ENCODE measurements around the gene GDF10.

Gene GDF10

DNA sequence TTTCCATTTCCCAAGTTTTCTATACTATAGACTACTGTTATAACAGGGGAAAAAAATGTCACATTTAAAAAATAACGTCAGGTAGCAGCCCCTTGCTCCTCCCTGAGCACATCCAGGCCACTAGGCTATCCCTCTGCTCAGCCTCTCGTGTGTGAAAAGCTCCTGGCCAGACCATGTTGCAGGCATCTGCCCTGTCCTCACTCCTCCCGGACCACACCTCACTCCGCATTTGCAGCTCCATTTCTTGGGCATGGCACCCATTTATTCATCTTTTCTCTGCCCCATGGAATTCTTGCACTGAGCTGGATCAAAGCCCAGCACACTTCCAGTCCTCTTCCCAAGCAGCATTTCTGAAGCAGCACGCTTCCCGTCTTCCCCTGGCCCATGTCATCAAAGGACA is 20.8 kb downstream of the GDF10 start:
- no peak for TF ChIP-seq ISL1 (CRISPR knock-in tag; IDR thresholded peaks at IDR 0.05)
- no peak for TF ChIP-seq GLIS3 (CRISPR knock-in tag; IDR thresholded peaks at IDR 0.05)
- TF ChIP-seq CSRNP3 (CRISPR knock-in tag; IDR thresholded peaks at IDR 0.05) = no peak
- TF ChIP-seq ESRRG (CRISPR knock-in tag; IDR thresholded peaks at IDR 0.05) = no peak
- TF ChIP-seq ZC3H10 (CRISPR knock-in tag; IDR thresholded peaks at IDR 0.05) = no peak
- TF ChIP-seq OSR1 (CRISPR knock-in tag; IDR thresholded peaks at IDR 0.05) = no peak
- no peak for TF ChIP-seq TOX (CRISPR knock-in tag; IDR thresholded peaks at IDR 0.05; ENCODE audit: borderline replicate concordance)
- no peak for TF ChIP-seq TCF4 (CRISPR knock-in tag; IDR thresholded peaks at IDR 0.05; ENCODE audit: borderline replicate concordance)
- TF ChIP-seq BACH2 (CRISPR knock-in tag; IDR thresholded peaks at IDR 0.05; ENCODE audit: borderline replicate concordance) = no peak
- TF ChIP-seq ZNF8 (CRISPR knock-in tag; IDR thresholded peaks at IDR 0.05) = no peak
- ATAC-seq = no peak

DNA sequence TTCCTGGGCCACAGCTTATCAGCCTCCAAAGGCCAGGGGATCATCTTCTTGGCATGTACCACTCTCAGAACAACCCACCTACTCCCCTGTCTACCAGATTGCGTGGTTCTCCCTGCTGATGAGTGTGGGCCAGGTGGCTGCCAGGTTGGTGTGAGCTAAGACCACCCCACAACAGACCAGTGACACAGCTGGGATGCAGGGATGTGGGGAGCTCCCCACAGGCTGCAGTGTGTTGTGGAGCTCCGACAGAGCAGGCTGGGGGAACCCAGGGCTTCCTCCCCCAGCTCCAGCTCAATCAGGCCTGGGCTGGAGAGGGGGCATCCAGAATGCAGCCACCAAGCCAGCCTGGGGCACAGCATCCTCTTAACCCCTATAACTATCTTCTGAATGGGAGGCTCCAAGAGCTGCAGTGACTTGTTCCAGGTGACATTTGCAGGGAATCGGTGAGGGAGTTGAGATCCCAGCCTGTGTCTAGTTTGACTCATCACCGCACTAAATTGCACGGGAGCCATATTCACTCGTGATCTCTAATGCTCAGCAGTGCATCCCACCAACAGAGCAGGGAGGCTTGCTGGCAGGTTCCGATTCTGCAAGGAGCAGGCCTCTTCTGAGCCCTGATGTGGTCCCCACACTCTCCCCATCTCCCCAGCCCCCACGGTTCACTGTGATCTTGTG is 21.7 kb downstream of the GDF10 start:
- TF ChIP-seq GLIS3 (CRISPR knock-in tag; IDR thresholded peaks at IDR 0.05) = no peak
- no peak for TF ChIP-seq ZNF565 (CRISPR knock-in tag; conservative IDR thresholded peaks at IDR 0.05; ENCODE audit: low read depth)
- no peak for TF ChIP-seq TOX (CRISPR knock-in tag; IDR thresholded peaks at IDR 0.05; ENCODE audit: borderline replicate concordance)
- no peak for TF ChIP-seq CSDC2 (CRISPR knock-in tag; IDR thresholded peaks at IDR 0.05)
- TF ChIP-seq ZFP3 (CRISPR knock-in tag; IDR thresholded peaks at IDR 0.05) = no peak
- TF ChIP-seq CSRNP3 (CRISPR knock-in tag; IDR thresholded peaks at IDR 0.05) = no peak
- TF ChIP-seq ZFP30 (CRISPR knock-in tag; IDR thresholded peaks at IDR 0.05) = no peak
- no peak for TF ChIP-seq SNAI2 (CRISPR knock-in tag; IDR thresholded peaks at IDR 0.05)
- no peak for TF ChIP-seq ARNTL (CRISPR knock-in tag; IDR thresholded peaks at IDR 0.05; ENCODE audit: borderline replicate concordance, low read depth)
- no peak for TF ChIP-seq RARB (CRISPR knock-in tag; IDR thresholded peaks at IDR 0.05)
- no peak for TF ChIP-seq BACH2 (CRISPR knock-in tag; IDR thresholded peaks at IDR 0.05; ENCODE audit: borderline replicate concordance)
- TF ChIP-seq TCF4 (CRISPR knock-in tag; IDR thresholded peaks at IDR 0.05; ENCODE audit: borderline replicate concordance) = no peak

GRCh38 chr10:47322300-47323061 is 22.5 kb downstream of the GDF10 start, which contains the start of gene GDF2:
TSS of gene GDF2 (plus strand) at chr10:47322454. CDS start at chr10:47322669, 215 bp downstream.
- no peak for ATAC-seq
- TF ChIP-seq, protein P1, sequence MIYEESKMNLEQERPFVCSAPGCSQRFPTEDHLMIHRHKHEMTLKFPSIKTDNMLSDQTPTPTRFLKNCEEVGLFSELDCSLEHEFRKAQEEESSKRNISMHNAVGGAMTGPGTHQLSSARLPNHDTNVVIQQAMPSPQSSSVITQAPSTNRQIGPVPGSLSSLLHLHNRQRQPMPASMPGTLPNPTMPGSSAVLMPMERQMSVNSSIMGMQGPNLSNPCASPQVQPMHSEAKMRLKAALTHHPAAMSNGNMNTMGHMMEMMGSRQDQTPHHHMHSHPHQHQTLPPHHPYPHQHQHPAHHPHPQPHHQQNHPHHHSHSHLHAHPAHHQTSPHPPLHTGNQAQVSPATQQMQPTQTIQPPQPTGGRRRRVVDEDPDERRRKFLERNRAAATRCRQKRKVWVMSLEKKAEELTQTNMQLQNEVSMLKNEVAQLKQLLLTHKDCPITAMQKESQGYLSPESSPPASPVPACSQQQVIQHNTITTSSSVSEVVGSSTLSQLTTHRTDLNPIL (CRISPR knock-in tag; IDR thresholded peaks at IDR 0.05; ENCODE audit: low read depth) = no peak
- TF ChIP-seq, protein P2, sequence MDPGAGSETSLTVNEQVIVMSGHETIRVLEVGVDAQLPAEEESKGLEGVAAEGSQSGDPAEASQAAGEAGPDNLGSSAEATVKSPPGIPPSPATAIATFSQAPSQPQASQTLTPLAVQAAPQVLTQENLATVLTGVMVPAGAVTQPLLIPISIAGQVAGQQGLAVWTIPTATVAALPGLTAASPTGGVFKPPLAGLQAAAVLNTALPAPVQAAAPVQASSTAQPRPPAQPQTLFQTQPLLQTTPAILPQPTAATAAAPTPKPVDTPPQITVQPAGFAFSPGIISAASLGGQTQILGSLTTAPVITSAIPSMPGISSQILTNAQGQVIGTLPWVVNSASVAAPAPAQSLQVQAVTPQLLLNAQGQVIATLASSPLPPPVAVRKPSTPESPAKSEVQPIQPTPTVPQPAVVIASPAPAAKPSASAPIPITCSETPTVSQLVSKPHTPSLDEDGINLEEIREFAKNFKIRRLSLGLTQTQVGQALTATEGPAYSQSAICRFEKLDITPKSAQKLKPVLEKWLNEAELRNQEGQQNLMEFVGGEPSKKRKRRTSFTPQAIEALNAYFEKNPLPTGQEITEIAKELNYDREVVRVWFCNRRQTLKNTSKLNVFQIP (CRISPR knock-in tag; IDR thresholded peaks at IDR 0.05; ENCODE audit: borderline replicate concordance, low read depth) = no peak
- TF ChIP-seq CSRNP3 (CRISPR knock-in tag; IDR thresholded peaks at IDR 0.05) = no peak
- TF ChIP-seq GLIS3 (CRISPR knock-in tag; IDR thresholded peaks at IDR 0.05) = no peak
- TF ChIP-seq ESRRG (CRISPR knock-in tag; IDR thresholded peaks at IDR 0.05) = no peak
- no peak for TF ChIP-seq ISL1 (CRISPR knock-in tag; IDR thresholded peaks at IDR 0.05)
- no peak for TF ChIP-seq ZFP3 (CRISPR knock-in tag; IDR thresholded peaks at IDR 0.05)
- TF ChIP-seq PPARA (CRISPR knock-in tag; IDR thresholded peaks at IDR 0.05; ENCODE audit: borderline replicate concordance) = no peak
- no peak for TF ChIP-seq BACH2 (CRISPR knock-in tag; IDR thresholded peaks at IDR 0.05; ENCODE audit: borderline replicate concordance)
- no peak for TF ChIP-seq PATZ1 (CRISPR knock-in tag; IDR thresholded peaks at IDR 0.05; ENCODE audit: borderline replicate concordance)
- TF ChIP-seq TCF4 (CRISPR knock-in tag; IDR thresholded peaks at IDR 0.05; ENCODE audit: borderline replicate concordance) = no peak
- TF ChIP-seq OSR1 (CRISPR knock-in tag; IDR thresholded peaks at IDR 0.05) = no peak
- TF ChIP-seq, protein P3, sequence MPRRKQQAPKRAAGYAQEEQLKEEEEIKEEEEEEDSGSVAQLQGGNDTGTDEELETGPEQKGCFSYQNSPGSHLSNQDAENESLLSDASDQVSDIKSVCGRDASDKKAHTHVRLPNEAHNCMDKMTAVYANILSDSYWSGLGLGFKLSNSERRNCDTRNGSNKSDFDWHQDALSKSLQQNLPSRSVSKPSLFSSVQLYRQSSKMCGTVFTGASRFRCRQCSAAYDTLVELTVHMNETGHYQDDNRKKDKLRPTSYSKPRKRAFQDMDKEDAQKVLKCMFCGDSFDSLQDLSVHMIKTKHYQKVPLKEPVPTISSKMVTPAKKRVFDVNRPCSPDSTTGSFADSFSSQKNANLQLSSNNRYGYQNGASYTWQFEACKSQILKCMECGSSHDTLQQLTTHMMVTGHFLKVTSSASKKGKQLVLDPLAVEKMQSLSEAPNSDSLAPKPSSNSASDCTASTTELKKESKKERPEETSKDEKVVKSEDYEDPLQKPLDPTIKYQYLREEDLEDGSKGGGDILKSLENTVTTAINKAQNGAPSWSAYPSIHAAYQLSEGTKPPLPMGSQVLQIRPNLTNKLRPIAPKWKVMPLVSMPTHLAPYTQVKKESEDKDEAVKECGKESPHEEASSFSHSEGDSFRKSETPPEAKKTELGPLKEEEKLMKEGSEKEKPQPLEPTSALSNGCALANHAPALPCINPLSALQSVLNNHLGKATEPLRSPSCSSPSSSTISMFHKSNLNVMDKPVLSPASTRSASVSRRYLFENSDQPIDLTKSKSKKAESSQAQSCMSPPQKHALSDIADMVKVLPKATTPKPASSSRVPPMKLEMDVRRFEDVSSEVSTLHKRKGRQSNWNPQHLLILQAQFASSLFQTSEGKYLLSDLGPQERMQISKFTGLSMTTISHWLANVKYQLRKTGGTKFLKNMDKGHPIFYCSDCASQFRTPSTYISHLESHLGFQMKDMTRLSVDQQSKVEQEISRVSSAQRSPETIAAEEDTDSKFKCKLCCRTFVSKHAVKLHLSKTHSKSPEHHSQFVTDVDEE (CRISPR knock-in tag; IDR thresholded peaks at IDR 0.05) = no peak
- no peak for TF ChIP-seq ZNF565 (CRISPR knock-in tag; conservative IDR thresholded peaks at IDR 0.05; ENCODE audit: low read depth)
- TF ChIP-seq CSDC2 (CRISPR knock-in tag; IDR thresholded peaks at IDR 0.05) = no peak

More for the DNA sequence above, 21.7 kb downstream of the GDF10 start:
- no peak for ATAC-seq
